ENCODE measurements around the gene FAM131B. TPM values are rescaled to one million over a fixed set of nuclear protein-coding genes. Genes with fewer than 3 reads are reported as not detected.

Gene FAM131B
- total RNA-seq, 2 experiments from 2014 or later, result 2.7 to 2.9 TPM

DNA sequence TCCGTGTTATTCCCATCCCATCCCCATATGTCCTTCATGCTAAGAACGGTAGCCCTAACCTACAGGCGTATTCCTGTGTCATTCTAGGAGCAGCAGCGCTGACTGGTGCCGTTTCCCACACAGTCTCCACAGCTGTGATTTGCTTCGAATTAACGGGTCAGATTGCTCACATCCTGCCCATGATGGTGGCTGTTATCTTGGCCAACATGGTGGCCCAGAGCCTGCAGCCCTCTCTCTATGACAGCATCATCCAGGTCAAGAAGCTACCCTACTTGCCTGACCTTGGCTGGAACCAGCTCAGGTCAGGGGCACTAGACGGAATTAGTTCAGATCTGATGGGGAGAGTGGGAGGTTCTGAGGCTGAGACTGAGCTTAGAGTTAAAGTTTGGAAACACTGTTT is 20.7 kb downstream of the FAM131B start:
- Mint-ChIP-seq H3K27ac (no peak overlapping the region), H3K9me3 (no peaks in the 10 kb centered on the region), H3K27me3 (peaks cover 5% of the 10 kb centered on the region), H3K36me3 (ENCODE audit: low read depth) (no peaks in the 10 kb centered on the region), H3K4me3 (no peak overlapping the region), H3K4me1 (ENCODE audit: low read depth) (peaks cover 7% of the 10 kb centered on the region)
- TF ChIP-seq, protein P1, sequence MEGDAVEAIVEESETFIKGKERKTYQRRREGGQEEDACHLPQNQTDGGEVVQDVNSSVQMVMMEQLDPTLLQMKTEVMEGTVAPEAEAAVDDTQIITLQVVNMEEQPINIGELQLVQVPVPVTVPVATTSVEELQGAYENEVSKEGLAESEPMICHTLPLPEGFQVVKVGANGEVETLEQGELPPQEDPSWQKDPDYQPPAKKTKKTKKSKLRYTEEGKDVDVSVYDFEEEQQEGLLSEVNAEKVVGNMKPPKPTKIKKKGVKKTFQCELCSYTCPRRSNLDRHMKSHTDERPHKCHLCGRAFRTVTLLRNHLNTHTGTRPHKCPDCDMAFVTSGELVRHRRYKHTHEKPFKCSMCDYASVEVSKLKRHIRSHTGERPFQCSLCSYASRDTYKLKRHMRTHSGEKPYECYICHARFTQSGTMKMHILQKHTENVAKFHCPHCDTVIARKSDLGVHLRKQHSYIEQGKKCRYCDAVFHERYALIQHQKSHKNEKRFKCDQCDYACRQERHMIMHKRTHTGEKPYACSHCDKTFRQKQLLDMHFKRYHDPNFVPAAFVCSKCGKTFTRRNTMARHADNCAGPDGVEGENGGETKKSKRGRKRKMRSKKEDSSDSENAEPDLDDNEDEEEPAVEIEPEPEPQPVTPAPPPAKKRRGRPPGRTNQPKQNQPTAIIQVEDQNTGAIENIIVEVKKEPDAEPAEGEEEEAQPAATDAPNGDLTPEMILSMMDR (IDR thresholded peaks at IDR 0.05), result no peak
- ChIA-PET CTCF (interaction anchor here (0.9 kb wide), 1 partner anchor 101 kb away, joined by 3 read pairs; no protein-coding TSS in a partner anchor), POLR2A (no interaction called here)
- ATAC-seq (no peak), DNase-seq (no peak)
- intact Hi-C loops (cut with micrococcal nuclease), result no loop called here

DNA sequence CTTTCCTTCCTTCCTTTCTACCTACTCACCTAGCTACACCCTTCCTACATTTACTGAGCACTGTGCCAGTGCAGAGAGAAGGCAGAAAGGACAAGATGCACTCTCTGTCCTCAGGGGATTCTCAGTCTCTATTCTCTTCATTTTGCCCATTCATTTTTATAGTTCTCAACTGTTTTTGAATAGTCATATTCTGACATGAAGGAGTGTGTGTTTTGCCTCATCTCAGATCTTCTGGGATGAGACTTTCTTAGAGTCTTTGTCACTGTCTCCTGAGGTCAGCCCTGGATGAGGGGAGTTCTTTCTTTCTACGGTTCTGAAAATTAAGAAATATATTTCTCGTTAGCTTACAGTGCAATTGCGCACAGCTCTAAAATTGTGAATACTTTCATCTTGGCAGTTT is 25.3 kb downstream of the FAM131B start:
- H3K4me3 Mint-ChIP-seq, result no peak overlapping the region
- ATAC-seq, result no peak

DNA sequence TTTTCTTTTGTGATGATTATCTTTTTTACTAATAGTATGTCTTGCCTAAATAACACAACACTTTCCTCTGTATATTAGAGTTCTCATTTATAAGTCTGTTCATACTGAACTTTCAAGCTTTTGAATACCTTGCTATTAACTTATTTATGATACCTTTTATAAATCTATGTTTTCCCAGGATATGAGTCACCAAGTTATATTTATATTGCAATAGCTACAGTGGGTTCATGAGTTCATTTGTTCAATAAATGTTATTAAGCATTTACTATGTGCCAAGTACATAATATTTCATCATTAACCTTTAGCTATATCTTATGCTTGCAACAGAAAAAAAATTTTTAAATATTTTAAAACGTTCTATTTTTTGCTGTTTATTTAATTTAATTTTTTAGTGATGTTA is 28.3 kb downstream of the FAM131B start:
- peaks cover 3% of the 10 kb centered on the region for H3K27me3 Mint-ChIP-seq
- intact Hi-C loops (cut with micrococcal nuclease), result no loop called here
- H3K4me1 Mint-ChIP-seq (ENCODE audit: low read depth), result no peaks in the 10 kb centered on the region
- CTCF ChIA-PET, result interaction anchor here (0.7 to 4.8 kb wide), 6 partner anchors 9 to 94 kb away, joined by 3 to 42 read pairs (median 6); no protein-coding TSS in a partner anchor
- no peak overlapping the region for H3K4me3 Mint-ChIP-seq
- H3K36me3 Mint-ChIP-seq (ENCODE audit: low read depth), result no peaks in the 10 kb centered on the region
- DNase-seq, result no peak
- TF ChIP-seq, protein P1 (IDR thresholded peaks at IDR 0.05), result no peak
- no peaks in the 10 kb centered on the region for H3K9me3 Mint-ChIP-seq
- POLR2A ChIA-PET, result interaction anchor here (1.5 kb wide), 1 partner anchor 41 kb away, joined by 3 read pairs; no protein-coding TSS in a partner anchor
- no peak overlapping the region for H3K27ac Mint-ChIP-seq
- ATAC-seq, result no peak

More for the DNA sequence above, 25.3 kb downstream of the FAM131B start:
- intact Hi-C loops (cut with micrococcal nuclease), result no loop called here
- Mint-ChIP-seq H3K27me3 (peaks cover 5% of the 10 kb centered on the region), H3K36me3 (ENCODE audit: low read depth) (no peaks in the 10 kb centered on the region), H3K4me1 (ENCODE audit: low read depth) (no peaks in the 10 kb centered on the region), H3K27ac (no peak overlapping the region), H3K9me3 (no peaks in the 10 kb centered on the region)
- TF ChIP-seq, protein P1 (IDR thresholded peaks at IDR 0.05), result no peak
- DNase-seq, result no peak
- ChIA-PET CTCF (interaction anchor here (1.0 to 4.8 kb wide), 6 partner anchors 9 to 97 kb away, joined by 3 to 42 read pairs (median 6); no protein-coding TSS in a partner anchor), POLR2A (interaction anchor here (1.1 kb wide), 1 partner anchor 24 kb away, joined by 3 read pairs; no protein-coding TSS in a partner anchor)

DNA sequence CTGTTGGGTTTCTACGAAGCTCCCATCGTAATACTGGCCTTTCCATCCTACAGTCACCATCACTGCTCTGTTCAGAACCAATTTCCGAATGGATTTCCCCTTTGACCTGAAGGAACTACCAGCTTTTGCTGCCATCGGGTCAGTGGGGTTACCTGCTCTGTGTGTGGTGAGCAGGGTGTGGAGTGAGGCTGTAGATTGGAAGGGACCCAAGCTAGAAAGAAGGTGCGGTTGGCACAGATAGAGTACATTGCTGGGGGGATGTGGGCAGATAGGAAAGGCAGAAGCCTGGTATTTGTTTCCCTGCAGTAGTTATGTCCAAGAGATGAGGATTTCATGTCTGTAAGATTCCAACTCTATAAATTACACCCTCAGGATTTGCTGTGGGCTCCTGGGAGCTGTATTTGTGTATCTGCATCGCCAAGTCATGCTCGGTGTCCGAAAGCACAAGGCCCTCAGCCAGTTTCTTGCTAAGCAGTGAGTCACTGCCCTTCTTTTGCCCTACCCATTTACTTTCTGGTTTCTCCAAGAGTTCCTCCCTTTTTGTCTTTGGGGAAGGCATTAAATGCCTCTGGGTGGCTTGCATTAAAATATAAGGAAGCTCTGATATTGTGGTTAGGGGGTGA is 31.2 kb downstream of the FAM131B start:
- intact Hi-C loops (cut with micrococcal nuclease), result no loop called here
- Mint-ChIP-seq H3K36me3 (ENCODE audit: low read depth) (no peaks in the 10 kb centered on the region), H3K27me3 (no peaks in the 10 kb centered on the region), H3K4me3 (no peak overlapping the region), H3K9me3 (no peaks in the 10 kb centered on the region), H3K27ac (no peak overlapping the region), H3K4me1 (ENCODE audit: low read depth) (no peaks in the 10 kb centered on the region)
- DNase-seq (no peak), ATAC-seq (no peak)
- TF ChIP-seq, protein P1 (IDR thresholded peaks at IDR 0.05), result no peak
- ChIA-PET POLR2A (no interaction called here), CTCF (interaction anchor here (1.3 to 1.9 kb wide), 3 partner anchors 9 to 91 kb away, joined by 4 to 6 read pairs (median 6); no protein-coding TSS in a partner anchor)

DNA sequence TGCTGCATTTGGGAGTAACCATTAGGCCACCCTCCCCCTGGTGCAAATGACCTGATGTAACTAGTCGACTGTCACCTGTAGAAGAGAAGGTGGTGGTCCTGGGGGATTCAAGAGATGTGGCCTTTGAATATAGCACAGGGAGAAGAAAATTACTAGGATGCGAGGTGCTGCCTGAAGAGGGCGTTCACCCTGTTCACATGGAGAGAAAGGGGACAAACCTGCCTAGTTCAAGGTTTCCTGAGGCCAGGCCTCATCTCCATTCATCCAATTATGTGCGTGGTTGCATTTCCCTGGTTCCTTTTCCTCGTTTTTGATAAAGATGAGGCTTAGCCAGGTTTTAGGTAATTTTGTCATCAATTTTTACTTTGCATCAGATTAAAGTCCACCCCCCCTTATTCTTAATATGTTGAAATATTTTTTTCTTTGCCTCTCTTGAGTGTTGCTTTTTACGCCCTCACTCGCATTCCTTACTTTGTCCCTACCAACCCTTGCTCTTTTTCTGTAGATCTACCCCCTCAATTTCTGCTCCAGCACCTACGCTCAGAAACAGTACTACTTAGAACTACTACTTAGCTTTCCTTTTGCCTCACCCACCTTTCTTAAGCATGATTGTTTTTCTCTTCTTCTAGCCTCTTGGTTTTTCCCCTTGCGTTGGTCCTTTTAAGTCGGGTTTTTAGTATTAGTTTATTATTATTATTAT is 32.9 kb downstream of the FAM131B start:
- intact Hi-C loops (cut with micrococcal nuclease), result no loop called here
- DNase-seq, result no peak
- Mint-ChIP-seq H3K9me3 (no peaks in the 10 kb centered on the region), H3K27me3 (no peaks in the 10 kb centered on the region), H3K36me3 (ENCODE audit: low read depth) (no peaks in the 10 kb centered on the region), H3K4me3 (no peak overlapping the region), H3K27ac (no peak overlapping the region), H3K4me1 (ENCODE audit: low read depth) (peaks cover 8% of the 10 kb centered on the region)
- CTCF ChIA-PET, result interaction anchor here (1.0 to 1.9 kb wide), 3 partner anchors 11 to 411 kb away, joined by 3 to 6 read pairs (median 5); no protein-coding TSS in a partner anchor
- POLR2A ChIA-PET, result no interaction called here
- TF ChIP-seq, protein P1 (IDR thresholded peaks at IDR 0.05), result no peak
- ATAC-seq, result no peak

Data from activated CD8-positive, alpha-beta T cell treated with anti-CD3 and anti-CD28 coated beads for 36 hours (primary cell).